ENCODE results near the gene WWP2.

The WWP2 gene

GRCh38 chr16:69927056-69927757, 165.1 kb downstream of the WWP2 start:
- DNase-seq (ENCODE audit: low read depth in 2 of 2), result no peak

GRCh38 chr16:69928856-69929400, 166.8 kb downstream of the WWP2 start:
- DNase-seq (ENCODE audit: low read depth in 2 of 2), result no peak

GRCh38 chr16:69929480-69929879, 167.3 kb downstream of the WWP2 start:
- DNase-seq (ENCODE audit: low read depth in 2 of 2), result no peak

- DNase-seq (ENCODE audit: low read depth in 2 of 2), result no peak
Observed at GRCh38 chr16:69930117-69930776, 168.1 kb downstream of the WWP2 start.

- DNase-seq (ENCODE audit: low read depth in 2 of 2), result no peak
Observed at GRCh38 chr16:69931631-69932030, 169.5 kb downstream of the WWP2 start.

GRCh38 chr16:69932228-69932627, 170.1 kb downstream of the WWP2 start:
- DNase-seq (ENCODE audit: low read depth in 2 of 2), result no peak

- DNase-seq (ENCODE audit: low read depth in 2 of 2), result no peak
Observed at GRCh38 chr16:69932691-69933392, 170.7 kb downstream of the WWP2 start.

- DNase-seq (ENCODE audit: low read depth in 2 of 2), result no peak
Observed at GRCh38 chr16:69934044-69934443, 171.9 kb downstream of the WWP2 start.

- DNase-seq (ENCODE audit: low read depth in 2 of 2), result no peak
Observed at GRCh38 chr16:69934751-69935150, 172.6 kb downstream of the WWP2 start.

- no peak for DNase-seq (ENCODE audit: low read depth in 2 of 2)
Observed at GRCh38 chr16:69935278-69935711, 173.2 kb downstream of the WWP2 start.

GRCh38 chr16:69935740-69936139, 173.6 kb downstream of the WWP2 start:
- no peak for DNase-seq (ENCODE audit: low read depth in 2 of 2)

- DNase-seq (ENCODE audit: low read depth in 2 of 2), result no peak
Observed at GRCh38 chr16:69936252-69936651, 174.1 kb downstream of the WWP2 start.

- no peak for DNase-seq (ENCODE audit: low read depth in 2 of 2)
Observed at GRCh38 chr16:69936751-69937211, 174.6 kb downstream of the WWP2 start.

GRCh38 chr16:69937465-69937951, 175.4 kb downstream of the WWP2 start:
- DNase-seq (ENCODE audit: low read depth in 2 of 2), result no peak

GRCh38 chr16:69938981-69939820, 177.1 kb downstream of the WWP2 start:
- DNase-seq (ENCODE audit: low read depth in 2 of 2), result no peak

- DNase-seq (ENCODE audit: low read depth in 2 of 2), result no peak
Observed at GRCh38 chr16:69939821-69940585, 177.9 kb downstream of the WWP2 start.

GRCh38 chr16:69940676-69941075, 178.5 kb downstream of the WWP2 start:
- no peak for DNase-seq (ENCODE audit: low read depth in 2 of 2)

GRCh38 chr16:69941251-69942098, 179.3 kb downstream of the WWP2 start:
- no peak for DNase-seq (ENCODE audit: low read depth in 2 of 2)

- DNase-seq (ENCODE audit: low read depth in 2 of 2), result no peak
Observed at GRCh38 chr16:69942099-69942491, 180.0 kb downstream of the WWP2 start.
